Right atrium auricular region (tissue), 2 donors: Measurements from ENCODE around the gene MYMX. TPM values are rescaled to one million over a fixed set of nuclear protein-coding genes. Genes with fewer than 3 reads are reported as not detected.
A peak's percentile ranks its signal among the peaks of the same experiment; 100 is the strongest.

Source experiments
- DNase-seq: peaks from one replicate; pipeline ENCODE4 v3.0.0-alpha.2; 2019; ENCODE audit warnings: low spot score
- H3K27ac ChIP-seq, 2 donors: fragments of 200-600 bp; sonication (generic); 1 replicate in 1 of 2; 2 replicates in 1 of 2; pipeline ENCODE4 v1.5.1; 2016 to 2019
- H3K27me3 ChIP-seq, 2 donors: fragments of 200-600 bp; sonication (generic); one replicate each; pipeline versions ENCODE4 v1.5.1 to v1.6.0; 2017 to 2019
- H3K36me3 ChIP-seq: fragments of 200-600 bp; sonication (generic); one replicate; pipeline ENCODE4 v1.5.1; 2016
- H3K4me1 ChIP-seq, 2 donors: fragments of 200-600 bp; sonication (generic); one replicate each; pipeline versions ENCODE4 v1.5.1 to v1.6.0; 2017 to 2019
- H3K4me3 ChIP-seq, 2 donors: fragments of 200-600 bp; sonication (generic); 1 replicate in 1 of 2; 2 replicates in 1 of 2; pipeline ENCODE4 v1.5.1; 2017 to 2019; ENCODE audit warnings: mild to moderate bottlenecking in 1 of 2, moderate library complexity in 1 of 2
- H3K9me3 ChIP-seq, 2 donors: fragments of 200-600 bp; sonication (generic); one replicate each; pipeline ENCODE4 v1.5.1; 2019
- CTCF ChIP-seq, 2 donors: fragments of 200-600 bp; sonication (generic); IDR thresholded peaks; one replicate each; pipeline ENCODE4 v1.5.1; 2019; ENCODE audit warnings: antibody characterized with exemption in 2 of 2
- total RNA-seq, 2 donors: library from RNA; depleted of rRNA; stranded (reverse); fragments of >200 nt; gene quantifications; one replicate each; pipeline ENCODE4 v1.1.0, GENCODE V29; 2016

Gene MYMX
- total RNA-seq, 2 donors from 2014 or later = not detected

- TF ChIP-seq CTCF (IDR thresholded peaks at IDR 0.05) = no peak
- Histone ChIP-seq H3K9me3 (no peaks in the 10 kb centered on the region), H3K36me3 (no peaks in the 10 kb centered on the region), H3K4me3 (no peak overlapping the region), H3K27me3 (no peaks in the 10 kb centered on the region), H3K4me1 (peaks cover 0 to 12% of the 10 kb centered on the region in 2 donors), H3K27ac (no peak overlapping the region)
- DNase-seq = no peak
These were observed 18.0 kb upstream of the MYMX start for GRCh38 chr6:44198684-44199083.

- no peak for TF ChIP-seq CTCF (IDR thresholded peaks at IDR 0.05)
- Histone ChIP-seq H3K4me3 (no peak overlapping the region), H3K27me3 (no peaks in the 10 kb centered on the region), H3K4me1 (peaks cover 0 to 12% of the 10 kb centered on the region in 2 donors), H3K36me3 (no peaks in the 10 kb centered on the region), H3K27ac (no peak overlapping the region), H3K9me3 (no peaks in the 10 kb centered on the region)
- no peak for DNase-seq
These were observed 16.8 kb upstream of the MYMX start for GRCh38 chr6:44199883-44200282.

GRCh38 chr6:44201200-44201599 lies 15.5 kb upstream of the MYMX start:
- Histone ChIP-seq H3K9me3 (no peaks in the 10 kb centered on the region), H3K36me3 (no peaks in the 10 kb centered on the region), H3K27ac (peak overlapping the region in 1 of 2 donors; percentile 61), H3K4me3 (no peak overlapping the region), H3K27me3 (no peaks in the 10 kb centered on the region), H3K4me1 (peaks cover 0 to 12% of the 10 kb centered on the region in 2 donors)
- TF ChIP-seq CTCF (IDR thresholded peaks at IDR 0.05) = no peak
- DNase-seq = no peak

GRCh38 chr6:44201638-44202303 lies 15.0 kb upstream of the MYMX start:
- no peaks in the 10 kb centered on the region for H3K9me3 ChIP-seq
- peaks cover 0 to 12% of the 10 kb centered on the region in 2 donors for H3K4me1 ChIP-seq
- no peaks in the 10 kb centered on the region for H3K27me3 ChIP-seq
- no peaks in the 10 kb centered on the region for H3K36me3 ChIP-seq
- H3K4me3 ChIP-seq = no peak overlapping the region
- no peak for TF ChIP-seq CTCF (IDR thresholded peaks at IDR 0.05)
- peak overlapping the region; percentile 13 to 61 for H3K27ac ChIP-seq
- no peak for DNase-seq

GRCh38 chr6:44202332-44202971 lies 14.3 kb upstream of the MYMX start:
- peak overlapping the region; percentile 13 to 61 for H3K27ac ChIP-seq
- DNase-seq = no peak
- no peak overlapping the region for H3K4me3 ChIP-seq
- peaks cover 0 to 12% of the 10 kb centered on the region in 2 donors for H3K4me1 ChIP-seq
- H3K36me3 ChIP-seq = no peaks in the 10 kb centered on the region
- H3K9me3 ChIP-seq = no peaks in the 10 kb centered on the region
- no peak for TF ChIP-seq CTCF (IDR thresholded peaks at IDR 0.05)
- H3K27me3 ChIP-seq = no peaks in the 10 kb centered on the region
